Loucy (cell line): ENCODE results near the gene CCDC57.

Source experiments
- H2AFZ ChIP-seq: fragments of 200-600 bp; sonication (generic); 2 replicates; pipeline ENCODE4 v1.6.0; 2016; ENCODE audit warnings: antibody characterized with exemption, mild to moderate bottlenecking, low read length, moderate library complexity
- H3F3A ChIP-seq: fragments of 200-600 bp; 2 replicates; pipeline ENCODE4 v1.6.0; 2016; ENCODE audit warnings: antibody characterized with exemption, low read depth, mild to moderate bottlenecking
- H3K27me3 ChIP-seq: fragments of 200-600 bp; sonication (generic); 2 replicates; pipeline ENCODE4 v1.6.1; 2014; ENCODE audit warnings: low read length, mild to moderate bottlenecking; ENCODE audit not compliant: insufficient read depth, poor library complexity, severe bottlenecking
- H3K36me3 ChIP-seq: fragments of 200-600 bp; sonication (generic); 2 replicates; pipeline ENCODE4 v1.6.1; 2016; ENCODE audit warnings: low read length; ENCODE audit not compliant: insufficient read depth
- H3K4me1 ChIP-seq: fragments of 200-600 bp; sonication (generic); 2 replicates; pipeline ENCODE4 v1.5.1; 2014; ENCODE audit warnings: low read length, mild to moderate bottlenecking; ENCODE audit not compliant: insufficient read depth, poor library complexity, severe bottlenecking
- H3K4me2 ChIP-seq: fragments of 200-600 bp; sonication (generic); 2 replicates; pipeline ENCODE4 v1.6.0; 2014; ENCODE audit warnings: antibody characterized with exemption, low read length, low read depth, mild to moderate bottlenecking; ENCODE audit not compliant: poor library complexity, severe bottlenecking
- H3K4me3 ChIP-seq: fragments of 200-600 bp; sonication (generic); 2 replicates; pipeline ENCODE4 v1.5.1; 2014; ENCODE audit warnings: low read length, mild to moderate bottlenecking, mixed read lengths; ENCODE audit not compliant: poor library complexity, severe bottlenecking
- H3K79me2 ChIP-seq: fragments of 200-600 bp; sonication (generic); 2 replicates; pipeline ENCODE4 v1.6.1; 2014; ENCODE audit warnings: low read length; ENCODE audit not compliant: insufficient read depth
- H3K9ac ChIP-seq: fragments of 200-600 bp; sonication (generic); 2 replicates; pipeline ENCODE4 v1.6.0; 2014; ENCODE audit warnings: mild to moderate bottlenecking, low read depth, low read length, moderate library complexity; ENCODE audit not compliant: poor library complexity, severe bottlenecking
- H3K9me2 ChIP-seq: fragments of 200-600 bp; sonication (generic); replicated peaks from 2 replicates; pipeline ENCODE4 v1.6.1; 2016; ENCODE audit warnings: low read depth, low read length, mixed read lengths
- H3K9me3 ChIP-seq: fragments of 200-600 bp; sonication (generic); 2 replicates; pipeline ENCODE4 v1.6.1; 2014; ENCODE audit warnings: mild to moderate bottlenecking, antibody characterized with exemption, low read length, low read depth; ENCODE audit not compliant: insufficient read depth
- H4K20me1 ChIP-seq: fragments of 200-600 bp; sonication (generic); 2 replicates; pipeline ENCODE4 v1.6.0; 2014; ENCODE audit warnings: antibody characterized with exemption, low read length, mild to moderate bottlenecking; ENCODE audit not compliant: insufficient read depth, poor library complexity, severe bottlenecking
- EZH2phosphoT487 ChIP-seq: fragments of 200-600 bp; IDR thresholded peaks from 2 replicates; pipeline ENCODE4 v1.6.1; 2018; ENCODE audit warnings: antibody characterized with exemption, mild to moderate bottlenecking, moderate library complexity, borderline replicate concordance
- TF ChIP-seq, protein P1 (sequence below): fragments of 200-600 bp; sonication (generic); conservative IDR thresholded peaks from 2 replicates; pipeline ENCODE4 v1.5.1; 2014; ENCODE audit warnings: mild to moderate bottlenecking, antibody characterized with exemption, low read length

CCDC57 gene

DNA sequence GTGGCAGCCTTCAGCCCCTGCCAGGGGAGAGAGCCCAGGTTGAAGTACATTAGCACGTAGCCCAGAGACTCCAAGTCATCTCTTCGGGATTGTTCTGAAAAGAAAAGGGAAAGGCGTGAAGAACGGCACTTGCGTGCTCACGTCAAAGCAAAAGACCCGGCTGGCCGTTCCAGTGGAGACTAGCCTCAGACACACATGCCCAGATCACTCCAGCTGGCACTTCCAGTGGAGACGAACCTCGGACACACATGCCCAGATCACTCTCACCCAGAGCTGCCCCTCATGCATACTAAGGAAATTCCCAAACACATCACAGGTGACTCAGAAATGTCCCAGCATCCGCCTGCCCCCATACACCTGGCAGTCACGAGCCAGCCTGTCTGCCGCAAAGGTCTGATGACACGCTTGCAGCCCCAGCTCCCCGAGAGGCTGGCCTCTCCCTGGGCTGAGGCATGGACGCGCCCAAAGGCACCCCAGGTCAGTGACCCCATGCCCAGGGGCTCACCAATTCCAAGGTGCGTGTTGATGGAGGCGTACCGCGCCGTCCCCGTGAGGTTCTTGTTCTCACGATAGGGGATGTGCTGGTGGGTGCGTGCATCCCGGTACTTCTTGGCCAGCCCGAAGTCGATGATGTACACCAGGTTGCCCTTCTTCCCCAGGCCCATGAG, 40.0 kb upstream of the CCDC57 start:
- Histone ChIP-seq H3K27me3 (no peaks in the 10 kb centered on the region), H3K4me3 (no peak overlapping the region), H3K9ac (no peak overlapping the region), H4K20me1 (peaks cover 60% of the 10 kb centered on the region), H3F3A (no peaks in the 10 kb centered on the region), H3K36me3 (peaks cover 86% of the 10 kb centered on the region; the same call in 1 of the 2 replicates), H3K4me2 (no peak overlapping the region), H3K4me1 (no peaks in the 10 kb centered on the region), H2AFZ (no peak overlapping the region), H3K9me2 (no peaks in the 10 kb centered on the region), H3K79me2 (peaks cover 75% of the 10 kb centered on the region), H3K9me3 (no peaks in the 10 kb centered on the region)
- no peak for TF ChIP-seq EZH2phosphoT487
- TF ChIP-seq, protein P1, sequence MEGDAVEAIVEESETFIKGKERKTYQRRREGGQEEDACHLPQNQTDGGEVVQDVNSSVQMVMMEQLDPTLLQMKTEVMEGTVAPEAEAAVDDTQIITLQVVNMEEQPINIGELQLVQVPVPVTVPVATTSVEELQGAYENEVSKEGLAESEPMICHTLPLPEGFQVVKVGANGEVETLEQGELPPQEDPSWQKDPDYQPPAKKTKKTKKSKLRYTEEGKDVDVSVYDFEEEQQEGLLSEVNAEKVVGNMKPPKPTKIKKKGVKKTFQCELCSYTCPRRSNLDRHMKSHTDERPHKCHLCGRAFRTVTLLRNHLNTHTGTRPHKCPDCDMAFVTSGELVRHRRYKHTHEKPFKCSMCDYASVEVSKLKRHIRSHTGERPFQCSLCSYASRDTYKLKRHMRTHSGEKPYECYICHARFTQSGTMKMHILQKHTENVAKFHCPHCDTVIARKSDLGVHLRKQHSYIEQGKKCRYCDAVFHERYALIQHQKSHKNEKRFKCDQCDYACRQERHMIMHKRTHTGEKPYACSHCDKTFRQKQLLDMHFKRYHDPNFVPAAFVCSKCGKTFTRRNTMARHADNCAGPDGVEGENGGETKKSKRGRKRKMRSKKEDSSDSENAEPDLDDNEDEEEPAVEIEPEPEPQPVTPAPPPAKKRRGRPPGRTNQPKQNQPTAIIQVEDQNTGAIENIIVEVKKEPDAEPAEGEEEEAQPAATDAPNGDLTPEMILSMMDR: no peak

DNA sequence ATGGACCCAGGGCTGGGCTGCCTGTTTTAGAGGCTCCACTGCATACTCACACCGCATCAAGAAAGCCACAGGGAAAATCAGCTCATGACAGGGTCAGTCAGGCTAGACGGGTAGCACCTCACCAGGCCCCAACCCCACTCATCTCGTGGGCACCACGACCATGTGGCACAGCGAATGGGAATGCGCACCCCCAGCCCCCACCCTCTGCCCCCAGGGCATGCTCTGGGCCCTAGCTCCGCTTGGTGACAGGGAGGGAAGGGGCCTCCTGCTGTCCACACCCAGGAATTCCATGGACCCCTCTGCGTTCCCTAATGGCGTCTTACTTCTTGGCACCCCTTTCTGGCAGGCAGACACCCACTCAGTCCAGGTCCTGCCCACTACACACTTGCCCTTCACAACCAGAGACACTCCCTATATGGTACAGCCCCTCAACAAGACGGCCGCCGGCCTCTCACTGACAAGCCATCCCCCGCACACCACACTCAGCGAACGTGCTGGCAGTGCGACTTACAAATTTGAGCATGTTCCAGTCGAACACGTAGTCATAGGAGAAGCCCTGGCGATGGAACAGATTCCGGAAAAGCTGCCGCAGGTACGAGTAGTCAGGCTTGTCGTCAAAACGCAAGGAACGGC, 38.3 kb upstream of the CCDC57 start:
- Histone ChIP-seq H3K9ac (no peak overlapping the region), H3K9me3 (no peaks in the 10 kb centered on the region), H4K20me1 (peaks cover 62% of the 10 kb centered on the region), H3K36me3 (peaks cover 86% of the 10 kb centered on the region; the same call in 1 of the 2 replicates), H3F3A (no peaks in the 10 kb centered on the region), H3K27me3 (no peaks in the 10 kb centered on the region), H3K4me1 (peaks cover 7% of the 10 kb centered on the region), H3K4me3 (no peak overlapping the region), H2AFZ (no peak overlapping the region), H3K79me2 (peaks cover 73% of the 10 kb centered on the region), H3K9me2 (no peaks in the 10 kb centered on the region), H3K4me2 (no peak overlapping the region)
- TF ChIP-seq EZH2phosphoT487: no peak
- TF ChIP-seq, protein P1: no peak

DNA sequence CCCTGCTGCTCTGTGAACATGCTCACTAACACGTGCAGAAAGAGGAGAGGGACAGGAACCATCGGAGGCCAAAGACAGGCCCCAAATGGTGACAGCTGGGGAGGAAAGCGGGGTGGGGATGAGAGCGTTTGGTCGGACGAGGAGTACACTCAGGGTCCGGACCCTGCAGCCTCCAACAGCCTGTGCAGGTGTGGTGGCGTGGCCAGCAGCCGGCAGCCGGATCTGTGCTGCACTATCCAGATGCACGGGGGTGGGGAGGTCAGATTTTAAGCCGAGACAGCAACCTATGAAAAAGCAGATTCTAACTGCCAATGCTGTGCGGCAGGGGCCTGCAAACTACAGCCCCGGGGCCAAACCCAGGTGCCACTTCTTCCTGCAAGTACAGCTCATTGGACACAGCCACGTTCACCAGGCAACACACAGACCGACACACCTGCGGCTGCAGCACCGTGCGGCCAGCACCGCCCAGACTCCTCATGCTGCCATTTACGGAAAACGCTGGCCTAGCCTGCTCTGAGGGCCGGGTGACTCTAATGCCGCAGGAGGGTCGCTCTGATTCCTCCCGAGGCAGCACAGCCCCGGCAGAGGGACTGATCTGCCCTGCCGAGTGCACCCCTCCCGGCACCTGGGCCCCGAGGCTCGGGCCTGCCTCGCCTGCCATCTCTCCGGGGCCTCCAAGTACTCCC, 37.4 kb upstream of the CCDC57 start:
- Histone ChIP-seq H3K27me3 (no peaks in the 10 kb centered on the region), H3F3A (no peaks in the 10 kb centered on the region), H3K9ac (no peak overlapping the region), H2AFZ (no peak overlapping the region), H3K4me1 (peaks cover 7% of the 10 kb centered on the region), H3K4me3 (no peak overlapping the region), H3K9me3 (no peaks in the 10 kb centered on the region), H4K20me1 (peaks cover 71% of the 10 kb centered on the region), H3K79me2 (peaks cover 70% of the 10 kb centered on the region), H3K36me3 (peaks cover 86% of the 10 kb centered on the region; the same call in 1 of the 2 replicates), H3K4me2 (no peak overlapping the region), H3K9me2 (no peaks in the 10 kb centered on the region)
- TF ChIP-seq EZH2phosphoT487: no peak
- TF ChIP-seq, protein P1: no peak
